ENCODE measurements around the gene FLRT1. TPM values are rescaled to one million over a fixed set of nuclear protein-coding genes. Genes with fewer than 3 reads are reported as not detected.

The FLRT1 gene
- total RNA-seq, 1 donor from 2014 or later: 0.11 TPM

- no peak overlapping the region for H3K27ac ChIP-seq
- peaks cover 24% of the 10 kb centered on the region for H3K27me3 ChIP-seq
- DNase-seq (ENCODE audit: low spot score): peak; percentile 56
- Mint-ChIP-seq H3K4me3 (peak overlapping the region; percentile 26), H3K9me3 (no peaks in the 10 kb centered on the region), H3K36me3 (no peaks in the 10 kb centered on the region), H3K27ac (no peak overlapping the region), H3K27me3 (ENCODE audit: insufficient read depth, low read depth) (peaks cover 3% of the 10 kb centered on the region), H3K4me1 (peaks cover 36% of the 10 kb centered on the region)
- no peak overlapping the region for H3K9ac ChIP-seq
- H2AFZ ChIP-seq (replicated peaks): no peak overlapping the region
- H4K20me1 ChIP-seq (ENCODE audit: low read depth): peaks cover 19% of the 10 kb centered on the region
- H3K4me3 ChIP-seq: no peak overlapping the region
- peaks cover 5% of the 10 kb centered on the region for H3F3A ChIP-seq (ENCODE audit: low read depth)
- H3K79me2 ChIP-seq (ENCODE audit: low read depth): no peaks in the 10 kb centered on the region
- peaks cover 33% of the 10 kb centered on the region for H3K4me1 ChIP-seq
- no peaks in the 10 kb centered on the region for H3K9me3 ChIP-seq (ENCODE audit: low read depth)
- TF ChIP-seq EZH2phosphoT487 (IDR thresholded peaks at IDR 0.05) (no peak), CTCF (IDR thresholded peaks at IDR 0.05) (no peak), EZH2 (IDR thresholded peaks at IDR 0.05) (no peak)
- H3K4me2 ChIP-seq: peak overlapping the region; percentile 24
- no peaks in the 10 kb centered on the region for H3K36me3 ChIP-seq
These were observed 18.0 kb downstream of the FLRT1 start for GRCh38 chr11:64053699-64054098.

- no peak overlapping the region for H3K4me2 ChIP-seq
- H3K4me3 ChIP-seq: no peak overlapping the region
- H3F3A ChIP-seq (ENCODE audit: low read depth): peaks cover 8% of the 10 kb centered on the region
- peaks cover 37% of the 10 kb centered on the region for H3K4me1 ChIP-seq
- DNase-seq (ENCODE audit: low spot score): no peak
- Mint-ChIP-seq H3K4me1 (peaks cover 33% of the 10 kb centered on the region), H3K36me3 (no peaks in the 10 kb centered on the region), H3K27ac (peak overlapping the region; percentile 46), H3K27me3 (ENCODE audit: insufficient read depth, low read depth) (peaks cover 3% of the 10 kb centered on the region), H3K4me3 (peak overlapping the region; percentile 57), H3K9me3 (no peaks in the 10 kb centered on the region)
- H3K9me3 ChIP-seq (ENCODE audit: low read depth): no peaks in the 10 kb centered on the region
- no peak overlapping the region for H2AFZ ChIP-seq (replicated peaks)
- H3K79me2 ChIP-seq (ENCODE audit: low read depth): no peaks in the 10 kb centered on the region
- H3K27ac ChIP-seq: no peak overlapping the region
- peaks cover 29% of the 10 kb centered on the region for H4K20me1 ChIP-seq (ENCODE audit: low read depth)
- H3K27me3 ChIP-seq: peaks cover 37% of the 10 kb centered on the region
- H3K9ac ChIP-seq: no peak overlapping the region
- no peaks in the 10 kb centered on the region for H3K36me3 ChIP-seq
- TF ChIP-seq EZH2 (IDR thresholded peaks at IDR 0.05): no peak
- no peak for TF ChIP-seq EZH2phosphoT487 (IDR thresholded peaks at IDR 0.05)
- TF ChIP-seq CTCF (IDR thresholded peaks at IDR 0.05): no peak
These were observed 19.3 kb downstream of the FLRT1 start for GRCh38 chr11:64055077-64055476.

DNA sequence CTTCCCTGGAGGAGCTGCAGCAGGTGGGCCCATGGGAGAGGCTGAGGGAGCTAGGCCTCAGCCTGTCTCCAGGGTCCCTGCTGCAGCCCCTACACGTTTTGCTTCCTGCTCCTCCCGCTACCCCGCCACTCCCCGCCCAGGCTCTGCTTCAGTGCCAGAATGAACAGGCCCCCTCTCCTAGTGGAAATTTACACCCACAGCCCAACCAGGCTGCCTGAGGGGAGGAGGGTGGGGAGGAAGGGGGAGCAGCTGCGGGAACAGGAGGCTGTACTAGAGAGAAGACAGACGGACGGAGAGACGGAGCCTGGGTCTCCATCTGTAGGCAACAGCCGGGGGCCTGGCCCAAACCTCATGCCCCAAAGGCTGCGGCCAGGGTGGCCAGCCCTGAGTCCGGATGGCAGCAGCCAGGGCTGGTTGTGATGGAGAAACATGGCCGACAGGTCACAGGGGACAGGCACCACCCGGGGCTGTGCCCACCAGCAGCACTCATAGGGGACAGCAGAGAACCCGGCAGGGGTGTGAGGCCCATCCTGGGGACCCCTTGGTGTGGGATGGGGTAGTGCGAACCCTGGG lies 20.6 kb downstream of the FLRT1 start:
- Histone ChIP-seq H2AFZ (replicated peaks) (no peak overlapping the region), H3K36me3 (no peaks in the 10 kb centered on the region), H3K27me3 (peaks cover 49% of the 10 kb centered on the region), H3K4me1 (peaks cover 47% of the 10 kb centered on the region), H3K4me2 (no peak overlapping the region), H4K20me1 (ENCODE audit: low read depth) (peaks cover 34% of the 10 kb centered on the region), H3F3A (ENCODE audit: low read depth) (peaks cover 19% of the 10 kb centered on the region), H3K4me3 (no peak overlapping the region), H3K9me3 (ENCODE audit: low read depth) (no peaks in the 10 kb centered on the region), H3K27ac (no peak overlapping the region), H3K79me2 (ENCODE audit: low read depth) (no peaks in the 10 kb centered on the region), H3K9ac (no peak overlapping the region)
- TF ChIP-seq EZH2phosphoT487 (IDR thresholded peaks at IDR 0.05): no peak
- TF ChIP-seq EZH2 (IDR thresholded peaks at IDR 0.05): no peak
- TF ChIP-seq CTCF (IDR thresholded peaks at IDR 0.05): no peak
- H3K27ac Mint-ChIP-seq: no peak overlapping the region
- no peaks in the 10 kb centered on the region for H3K9me3 Mint-ChIP-seq
- no peak for DNase-seq (ENCODE audit: low spot score)
- peaks cover 37% of the 10 kb centered on the region for H3K4me1 Mint-ChIP-seq
- H3K36me3 Mint-ChIP-seq: no peaks in the 10 kb centered on the region
- H3K27me3 Mint-ChIP-seq (ENCODE audit: insufficient read depth, low read depth): peaks cover 3% of the 10 kb centered on the region
- no peak overlapping the region for H3K4me3 Mint-ChIP-seq

Measured in neural progenitor cell (in vitro differentiated cells).